ENCODE data around the gene TBATA. TPM values are rescaled to one million over a fixed set of nuclear protein-coding genes. Genes with fewer than 3 reads are reported as not detected.

The TBATA gene
- total RNA-seq, 1 donor from 2014 or later, result not detected

DNA sequence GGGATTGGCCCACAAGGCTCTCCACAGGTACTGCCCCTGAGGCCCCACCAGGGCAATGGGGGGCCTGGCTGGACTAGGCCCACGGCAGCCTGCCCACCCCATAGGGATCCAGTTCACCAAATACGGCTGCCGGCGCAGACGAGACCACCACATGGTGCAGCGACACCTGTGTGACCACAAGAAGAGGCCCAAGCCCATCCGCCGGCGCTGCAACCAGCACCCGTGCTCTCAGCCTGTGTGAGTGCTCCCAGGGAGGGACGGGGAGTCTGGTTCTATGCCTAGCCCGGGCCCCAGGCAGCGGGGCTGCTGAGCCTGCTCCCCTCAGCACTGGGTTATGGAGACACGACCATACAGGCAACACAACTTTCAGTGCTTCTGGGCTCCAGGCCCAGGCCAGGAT lies 33.2 kb downstream of the TBATA start:
- intact Hi-C loops (cut with DNase I), result loop anchor here (2.0 kb wide), 1 partner anchor 45 kb away; no protein-coding TSS in a partner anchor
- H3K4me1 ChIP-seq, result peaks cover 0 to 1% of the 10 kb centered on the region in 2 donors
- H3K9me3 ChIP-seq, result no peaks in the 10 kb centered on the region
- H3K27me3 ChIP-seq, result no peaks in the 10 kb centered on the region
- no peak overlapping the region for H3K27ac ChIP-seq
- no peak overlapping the region for H3K4me3 ChIP-seq
- DNase-seq (ENCODE audit: low spot score in 2 of 2), result no peak
- H3K36me3 ChIP-seq, result no peaks in the 10 kb centered on the region
- TF ChIP-seq, protein P1, sequence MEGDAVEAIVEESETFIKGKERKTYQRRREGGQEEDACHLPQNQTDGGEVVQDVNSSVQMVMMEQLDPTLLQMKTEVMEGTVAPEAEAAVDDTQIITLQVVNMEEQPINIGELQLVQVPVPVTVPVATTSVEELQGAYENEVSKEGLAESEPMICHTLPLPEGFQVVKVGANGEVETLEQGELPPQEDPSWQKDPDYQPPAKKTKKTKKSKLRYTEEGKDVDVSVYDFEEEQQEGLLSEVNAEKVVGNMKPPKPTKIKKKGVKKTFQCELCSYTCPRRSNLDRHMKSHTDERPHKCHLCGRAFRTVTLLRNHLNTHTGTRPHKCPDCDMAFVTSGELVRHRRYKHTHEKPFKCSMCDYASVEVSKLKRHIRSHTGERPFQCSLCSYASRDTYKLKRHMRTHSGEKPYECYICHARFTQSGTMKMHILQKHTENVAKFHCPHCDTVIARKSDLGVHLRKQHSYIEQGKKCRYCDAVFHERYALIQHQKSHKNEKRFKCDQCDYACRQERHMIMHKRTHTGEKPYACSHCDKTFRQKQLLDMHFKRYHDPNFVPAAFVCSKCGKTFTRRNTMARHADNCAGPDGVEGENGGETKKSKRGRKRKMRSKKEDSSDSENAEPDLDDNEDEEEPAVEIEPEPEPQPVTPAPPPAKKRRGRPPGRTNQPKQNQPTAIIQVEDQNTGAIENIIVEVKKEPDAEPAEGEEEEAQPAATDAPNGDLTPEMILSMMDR (IDR thresholded peaks at IDR 0.05), result no peak

DNA sequence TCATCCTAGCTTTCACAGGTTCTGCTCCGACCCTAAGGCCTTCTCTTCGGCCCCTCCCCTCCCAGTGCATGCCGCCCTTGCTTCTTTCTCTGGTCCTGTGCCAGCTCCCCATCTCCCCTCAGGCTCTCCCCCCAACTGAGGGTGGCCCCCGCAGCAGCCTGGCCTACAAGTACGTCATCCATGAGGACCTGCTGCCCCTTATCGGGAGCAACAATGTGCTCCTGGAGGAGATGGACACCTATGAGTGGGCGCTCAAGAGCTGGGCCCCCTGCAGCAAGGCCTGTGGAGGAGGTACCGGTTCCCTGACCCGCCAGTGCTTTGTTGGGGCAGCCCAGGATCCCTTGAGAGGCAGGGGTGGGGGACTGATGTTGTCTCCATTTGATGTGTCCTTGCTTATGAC lies 33.8 kb downstream of the TBATA start:
- Histone ChIP-seq H3K4me1 (peaks cover 0 to 3% of the 10 kb centered on the region in 2 donors), H3K27me3 (no peaks in the 10 kb centered on the region), H3K4me3 (no peak overlapping the region), H3K36me3 (no peaks in the 10 kb centered on the region), H3K9me3 (no peaks in the 10 kb centered on the region), H3K27ac (no peak overlapping the region)
- intact Hi-C loops (cut with DNase I), result loop anchor here (2.0 kb wide), 1 partner anchor 45 kb away; no protein-coding TSS in a partner anchor
- DNase-seq (ENCODE audit: low spot score in 2 of 2), result no peak
- TF ChIP-seq, protein P1 (IDR thresholded peaks at IDR 0.05), result no peak

DNA sequence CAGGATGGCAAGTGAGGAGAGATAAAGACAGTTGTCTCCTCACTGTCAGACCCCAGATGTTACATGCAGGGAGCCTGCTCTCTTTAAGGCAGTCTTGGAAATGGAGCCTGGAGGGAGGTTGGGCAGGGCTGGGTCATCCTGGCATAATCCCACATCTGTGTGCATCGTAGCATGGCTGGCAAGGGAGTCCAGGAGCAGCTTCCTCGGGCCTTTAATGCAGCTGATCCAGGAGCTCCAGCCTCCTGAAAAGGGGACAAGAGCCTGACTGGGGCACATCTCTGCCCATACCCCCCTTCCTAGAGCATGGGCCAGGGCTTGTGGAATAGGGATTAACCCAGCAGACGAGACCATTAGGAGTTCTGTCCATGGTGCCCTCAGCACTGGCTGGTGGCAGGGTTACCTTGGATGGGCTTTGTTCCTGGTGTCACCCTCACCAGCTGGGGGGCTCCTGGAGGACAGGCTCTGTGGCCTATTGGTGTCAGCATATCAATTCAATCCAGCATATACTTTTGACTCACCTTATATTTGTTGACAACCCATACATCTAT lies 34.9 kb downstream of the TBATA start:
- Histone ChIP-seq H3K4me3 (no peak overlapping the region), H3K36me3 (no peaks in the 10 kb centered on the region), H3K27me3 (no peaks in the 10 kb centered on the region), H3K9me3 (no peaks in the 10 kb centered on the region), H3K4me1 (peaks cover 0 to 3% of the 10 kb centered on the region in 2 donors), H3K27ac (no peak overlapping the region)
- no peak for DNase-seq (ENCODE audit: low spot score in 2 of 2)
- TF ChIP-seq, protein P1 (IDR thresholded peaks at IDR 0.05), result no peak
- intact Hi-C loops (cut with DNase I), result loop anchor here (2.0 kb wide), 1 partner anchor 47 kb away; no protein-coding TSS in a partner anchor

DNA sequence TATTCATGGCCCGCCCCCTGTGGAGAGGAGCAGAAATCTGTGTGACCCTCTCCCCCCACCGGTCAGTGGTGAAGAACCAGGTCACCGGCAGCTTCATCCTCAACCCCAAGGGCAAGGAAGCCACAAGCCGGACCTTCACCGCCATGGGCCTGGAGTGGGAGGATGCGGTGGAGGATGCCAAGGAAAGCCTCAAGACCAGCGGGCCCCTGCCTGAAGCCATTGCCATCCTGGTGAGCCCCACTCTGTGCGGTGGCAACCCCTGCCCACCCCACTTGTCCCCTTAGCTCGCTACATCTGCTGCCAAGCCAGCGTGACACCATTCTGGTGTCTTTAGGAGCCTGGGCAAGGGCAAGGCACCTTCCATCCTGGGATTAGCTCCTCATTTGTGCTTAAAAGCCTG lies 35.4 kb downstream of the TBATA start:
- DNase-seq (ENCODE audit: low spot score in 2 of 2), result no peak

DNA sequence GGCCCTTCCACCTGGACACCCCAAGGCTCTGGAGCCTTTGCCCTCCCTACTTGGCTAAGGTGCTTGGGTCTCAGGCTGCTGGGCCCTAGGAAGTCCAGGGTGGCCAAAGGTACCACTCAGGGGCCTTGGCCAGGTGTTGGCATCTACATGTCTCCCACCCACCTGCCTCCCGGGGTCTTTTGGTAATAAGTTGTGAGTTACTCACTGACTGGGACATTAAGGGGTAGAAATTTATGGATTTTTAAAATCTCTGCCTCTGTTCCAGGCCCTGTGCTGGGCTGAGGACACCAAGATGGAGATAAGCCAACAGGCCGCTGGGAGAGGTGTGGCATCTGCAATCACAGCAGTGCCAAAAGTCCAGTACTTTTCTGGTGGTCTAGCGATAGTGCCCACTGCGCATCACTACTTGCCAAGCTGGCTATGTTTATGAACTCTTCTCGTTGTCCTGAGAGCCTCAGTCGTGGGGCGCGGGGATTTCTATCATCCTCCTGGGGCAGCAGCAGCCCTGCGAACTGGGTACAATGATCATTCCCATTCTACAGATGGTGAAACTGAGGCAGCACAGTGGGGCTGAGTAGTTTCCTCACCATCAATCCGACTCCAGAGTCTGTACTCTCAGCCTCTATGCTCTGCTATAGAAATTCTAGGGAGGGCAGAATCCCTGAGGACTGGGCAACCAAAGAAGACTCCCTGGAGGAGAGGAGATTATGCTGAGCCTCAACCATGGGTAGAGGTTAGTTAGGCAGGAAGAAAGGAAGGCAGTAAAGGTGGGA lies 36.2 kb downstream of the TBATA start:
- H3K27me3 ChIP-seq, result no peaks in the 10 kb centered on the region
- H3K36me3 ChIP-seq, result no peaks in the 10 kb centered on the region
- no peak overlapping the region for H3K27ac ChIP-seq
- peaks cover 0 to 3% of the 10 kb centered on the region in 2 donors for H3K4me1 ChIP-seq
- no peak overlapping the region for H3K4me3 ChIP-seq
- DNase-seq (ENCODE audit: low spot score in 2 of 2), result no peak
- TF ChIP-seq, protein P1 (IDR thresholded peaks at IDR 0.05), result no peak
- intact Hi-C loops (cut with DNase I), result no loop called here
- no peaks in the 10 kb centered on the region for H3K9me3 ChIP-seq

More for the DNA sequence above, 35.4 kb downstream of the TBATA start:
- Histone ChIP-seq H3K4me3 (no peak overlapping the region), H3K27me3 (no peaks in the 10 kb centered on the region), H3K27ac (no peak overlapping the region), H3K4me1 (peaks cover 0 to 3% of the 10 kb centered on the region in 2 donors), H3K9me3 (no peaks in the 10 kb centered on the region), H3K36me3 (no peaks in the 10 kb centered on the region)
- TF ChIP-seq, protein P1 (IDR thresholded peaks at IDR 0.05), result no peak
- intact Hi-C loops (cut with DNase I), result loop anchor here (2.0 kb wide), 1 partner anchor 47 kb away; no protein-coding TSS in a partner anchor
